Activated CD4-positive, CD25-positive, alpha-beta regulatory T cell treated with anti-CD3 and anti-CD28 coated beads, Interleukin-2, amount 50 U/mL, for 24 hours (primary cell): Measurements from ENCODE around the gene ANKRD10.

Experiments
- ATAC-seq, 2 donors: fragments of 150-1000 bp; cut with Tn5 transposase; one replicate each; pipeline ENCODE4 v1.10.0; 2021; ENCODE audit warnings: mild to moderate bottlenecking in 1 of 2, moderate library complexity in 1 of 2

Gene ANKRD10

DNA sequence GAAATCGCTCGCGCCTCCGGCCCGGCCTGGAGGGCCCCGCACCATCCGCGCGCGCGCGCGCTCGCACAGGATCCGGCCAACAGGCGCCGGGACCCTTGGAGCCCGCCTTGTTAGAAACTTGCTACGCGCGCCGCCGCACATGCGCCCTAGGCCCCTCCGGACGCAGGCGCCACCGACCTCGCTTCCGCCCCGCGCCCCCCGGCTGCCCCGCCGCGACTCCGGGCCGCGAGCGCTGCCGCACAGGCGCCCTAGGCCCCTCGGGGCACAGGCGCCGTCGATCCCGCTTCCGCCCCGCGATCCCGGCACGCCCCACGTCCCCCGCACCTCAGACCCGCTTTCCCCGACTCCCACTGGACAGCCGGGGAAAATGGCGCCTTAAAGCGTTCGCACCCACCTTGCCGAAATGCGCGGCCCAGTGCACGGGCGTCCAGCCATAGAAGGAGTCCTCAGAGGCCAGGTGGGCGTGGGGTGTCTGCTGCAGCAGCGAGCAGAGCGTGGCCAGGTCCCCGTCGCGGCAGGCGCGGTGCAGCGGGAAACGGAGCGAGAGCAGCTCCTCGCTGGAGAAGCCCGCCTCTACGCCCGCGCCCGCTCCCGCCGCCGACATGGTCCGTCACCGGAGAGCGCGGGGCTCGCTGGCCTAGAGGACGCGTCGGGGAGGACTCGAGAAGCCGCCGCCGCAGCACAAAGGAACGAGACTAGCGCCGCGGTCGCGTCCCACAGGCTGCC lies 375 bp downstream of the ANKRD10 start:
- peak; percentile 22 to 33 for ATAC-seq

- ATAC-seq = no peak
Observed at GRCh38 chr13:110914081-110914330, 863 bp downstream of the ANKRD10 start.

DNA sequence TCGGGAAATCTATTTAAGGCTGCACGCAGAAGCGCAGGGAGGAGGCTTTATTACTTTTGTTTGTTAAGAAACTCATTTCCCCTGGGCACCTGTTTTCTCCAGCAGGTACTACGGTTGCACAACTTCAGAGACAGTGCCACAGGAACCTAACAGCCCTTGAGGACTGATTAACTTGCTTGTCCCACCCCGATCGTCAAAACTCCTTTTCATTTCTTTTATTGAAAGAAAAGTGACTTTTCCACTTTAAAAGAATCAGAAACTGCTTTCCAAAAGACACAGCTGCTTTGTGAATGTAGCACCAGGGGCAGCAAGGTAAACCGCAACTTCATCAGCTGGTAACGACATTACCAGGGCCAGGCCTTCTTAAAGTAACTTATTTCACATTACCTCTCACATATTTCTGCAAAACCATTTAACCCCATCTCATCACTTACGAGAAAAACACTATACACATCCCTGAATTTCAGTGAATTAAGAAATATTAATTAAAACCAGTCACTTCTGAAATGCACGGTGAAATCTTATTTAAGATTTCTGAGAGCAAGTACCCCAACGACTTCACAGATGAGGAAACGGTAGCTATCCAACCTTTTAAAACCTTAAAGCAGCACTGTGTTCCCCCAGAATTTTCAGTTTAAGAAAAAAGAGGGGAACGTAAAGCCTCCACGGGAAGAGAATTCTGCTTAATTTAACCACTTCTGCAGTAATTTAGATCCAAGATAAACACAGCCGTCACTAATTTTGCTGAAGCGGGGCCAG lies 1.4 kb downstream of the ANKRD10 start:
- no peak for ATAC-seq

DNA sequence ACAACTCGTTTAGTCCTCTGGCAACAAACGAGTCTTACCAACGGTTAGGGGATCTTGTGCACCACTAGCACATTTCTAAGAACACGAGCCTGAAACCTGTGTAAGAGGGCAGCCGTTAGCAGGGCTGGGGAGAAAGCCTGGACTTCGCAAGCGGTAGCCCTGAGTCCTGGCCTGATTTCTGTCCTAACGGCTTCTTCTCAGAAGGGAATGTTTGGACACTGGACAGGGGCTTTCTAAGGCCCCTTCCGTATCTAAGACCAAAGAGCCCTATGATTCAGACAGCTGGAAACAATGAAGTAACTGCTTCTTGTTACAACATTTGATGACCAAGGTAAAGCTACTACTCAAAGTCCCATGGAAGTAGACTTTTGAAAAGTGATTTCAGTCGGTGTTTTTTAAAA lies 2.2 kb downstream of the ANKRD10 start:
- ATAC-seq = no peak

DNA sequence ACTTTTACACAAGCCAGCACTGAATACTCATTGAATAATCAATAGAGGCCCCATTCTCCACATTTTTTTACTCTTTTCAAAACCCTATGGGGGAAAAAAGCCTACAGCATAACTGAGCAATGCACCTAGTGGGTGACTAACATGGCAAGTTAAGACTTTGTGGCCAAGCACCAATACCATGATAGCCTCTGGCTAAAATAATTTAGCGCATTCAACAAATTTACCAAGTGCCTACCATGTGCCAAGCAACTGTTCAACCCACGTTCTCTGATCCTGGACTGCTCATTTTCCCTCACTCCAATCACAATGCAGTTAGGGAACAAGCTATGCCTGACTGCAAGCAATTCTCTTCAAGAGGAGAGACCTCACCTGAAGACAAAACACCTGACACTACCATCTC lies 3.0 kb downstream of the ANKRD10 start:
- ATAC-seq = no peak

DNA sequence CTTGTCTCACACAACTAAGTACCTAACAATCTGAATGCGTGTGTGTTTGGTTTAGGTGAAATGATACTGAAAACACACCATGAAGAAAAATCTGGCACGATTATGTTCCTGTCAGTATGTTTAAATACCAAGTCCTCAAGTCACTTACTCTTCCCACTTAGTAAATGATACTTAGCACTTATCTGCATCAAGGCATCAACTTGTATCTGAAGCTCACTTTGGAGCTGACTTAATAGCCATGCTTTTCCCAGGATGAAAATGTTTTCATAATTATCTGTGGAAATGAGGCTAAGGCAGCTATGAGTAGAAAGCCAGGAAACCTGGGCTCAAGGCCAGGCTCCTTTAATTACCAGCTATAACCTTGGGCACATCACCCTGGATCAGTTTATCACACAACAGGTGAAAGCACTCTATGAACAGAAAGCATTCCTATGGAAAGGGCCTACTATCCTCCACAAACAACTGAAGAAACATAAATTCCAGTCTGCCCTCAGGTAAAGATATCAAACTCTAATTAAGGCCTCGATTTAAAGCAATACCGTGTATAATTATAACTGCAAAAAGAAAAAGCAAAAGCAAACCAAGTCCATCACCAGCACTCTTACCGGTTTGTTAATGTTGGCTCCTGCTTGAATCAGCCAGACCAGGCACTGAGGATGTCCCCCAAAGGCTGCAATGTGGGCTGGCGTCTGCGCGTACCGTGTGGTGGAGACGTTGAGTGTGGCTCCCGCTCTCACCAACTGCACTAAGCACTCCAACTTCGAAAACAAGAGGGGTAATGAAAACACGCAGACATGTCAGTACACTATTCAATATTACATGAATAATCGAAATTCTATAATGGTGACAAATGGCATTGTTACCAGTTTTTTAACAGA lies 4.6 kb downstream of the ANKRD10 start:
- ATAC-seq = no peak

DNA sequence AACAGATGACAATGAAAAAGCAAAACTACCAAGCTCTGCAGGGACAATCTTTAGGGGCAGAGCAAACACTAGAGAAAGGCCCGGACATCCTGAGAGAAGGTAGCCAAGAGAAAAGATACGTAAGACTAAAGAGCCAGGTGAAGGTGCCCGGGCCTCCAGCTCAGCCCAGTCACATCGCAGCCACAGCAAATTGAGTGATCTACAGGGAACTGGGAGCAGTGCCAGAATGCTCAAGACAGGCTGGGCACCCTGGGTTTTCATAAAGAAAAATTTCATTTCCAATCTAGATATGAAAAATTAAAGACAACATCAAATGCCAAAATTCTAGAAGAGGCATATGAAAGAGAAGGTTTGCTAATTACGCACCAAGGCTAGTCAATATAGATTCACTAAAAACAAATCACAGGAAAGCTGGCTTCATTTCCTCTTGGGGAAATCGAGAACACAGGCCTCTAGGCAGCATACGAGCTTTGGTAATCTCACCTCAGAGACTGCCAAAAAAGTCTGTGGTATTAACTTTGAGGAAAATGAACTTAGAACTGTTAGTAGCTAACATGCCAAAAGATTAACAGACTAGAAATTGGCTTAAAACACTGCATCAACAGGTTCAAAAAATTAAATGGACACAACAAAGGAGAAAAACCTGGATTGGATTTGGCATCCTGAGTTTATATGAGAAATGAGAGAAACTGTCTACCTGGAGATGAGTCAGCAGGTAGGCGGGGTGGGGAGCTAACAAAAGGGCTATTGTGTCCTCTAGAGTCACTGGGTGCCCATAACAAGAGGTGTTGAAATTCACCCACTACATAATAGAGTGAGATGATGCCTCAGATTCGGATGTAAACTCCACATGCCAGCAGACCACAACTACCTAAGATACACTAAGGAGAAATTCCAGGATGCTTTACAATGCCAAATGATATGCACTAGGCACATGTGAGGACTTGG lies 6.6 kb downstream of the ANKRD10 start:
- peak in 1 of 2 donors; percentile 53 for ATAC-seq

DNA sequence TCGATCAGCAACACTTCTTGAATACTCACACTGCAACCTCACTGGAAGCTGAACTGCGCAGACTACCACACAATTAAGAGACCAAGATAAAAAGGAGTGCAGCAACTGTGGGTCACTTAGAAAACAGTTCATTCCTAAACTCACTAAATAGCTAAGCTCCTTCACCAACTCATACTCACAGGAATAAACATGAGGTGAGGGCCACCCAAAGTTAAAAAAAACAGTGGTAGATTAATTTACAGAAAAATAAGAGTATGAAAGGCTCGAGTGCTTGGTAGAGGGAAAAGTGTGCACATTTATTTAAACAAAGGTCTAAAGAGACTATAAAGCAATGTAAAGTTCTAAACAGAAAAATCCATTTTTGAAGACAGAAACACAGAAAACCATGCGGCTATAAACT lies 7.6 kb downstream of the ANKRD10 start:
- no peak for ATAC-seq

DNA sequence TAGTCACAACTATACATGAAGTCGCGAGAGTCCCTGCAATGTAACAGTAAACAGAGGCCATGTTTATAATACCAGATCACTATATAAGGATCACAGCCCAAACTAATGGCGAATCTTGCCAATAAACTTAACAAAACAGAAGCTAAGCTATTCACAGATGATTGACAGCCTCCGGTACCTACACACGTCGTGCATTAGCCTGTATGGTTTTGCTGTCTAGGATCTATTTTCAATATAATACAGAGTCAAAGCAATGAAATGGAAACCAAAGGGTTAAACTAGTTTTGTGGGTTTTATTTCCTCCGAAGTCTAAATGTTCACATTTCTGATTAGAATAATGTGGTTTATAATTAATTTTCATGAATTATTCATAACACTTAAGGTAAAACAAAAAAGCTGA lies 10.1 kb downstream of the ANKRD10 start:
- ATAC-seq = no peak

DNA sequence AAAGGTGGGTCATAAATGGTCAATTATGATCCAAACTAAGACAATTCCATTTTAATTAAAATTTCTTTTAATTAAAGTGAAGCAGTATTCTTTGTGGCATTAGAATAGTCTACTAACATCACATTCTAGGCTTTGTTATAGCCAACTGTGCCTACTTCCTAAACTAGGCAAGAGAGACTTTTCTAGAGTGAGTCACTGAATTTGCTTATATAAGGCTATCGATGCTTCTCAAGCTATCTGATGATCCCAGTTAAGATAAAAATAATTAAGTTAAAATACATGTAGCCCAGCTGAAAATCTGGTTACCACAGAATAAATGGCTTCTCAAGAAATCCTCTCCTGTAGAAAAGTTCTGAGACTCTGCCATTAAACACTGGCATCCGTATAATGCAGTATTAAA lies 12.5 kb downstream of the ANKRD10 start:
- no peak for ATAC-seq

- ATAC-seq = no peak
Observed at GRCh38 chr13:110897521-110897920, 17.3 kb downstream of the ANKRD10 start.

GRCh38 chr13:110897014-110897413 lies 17.9 kb downstream of the ANKRD10 start:
- peak; percentile 38 to 48 for ATAC-seq

DNA sequence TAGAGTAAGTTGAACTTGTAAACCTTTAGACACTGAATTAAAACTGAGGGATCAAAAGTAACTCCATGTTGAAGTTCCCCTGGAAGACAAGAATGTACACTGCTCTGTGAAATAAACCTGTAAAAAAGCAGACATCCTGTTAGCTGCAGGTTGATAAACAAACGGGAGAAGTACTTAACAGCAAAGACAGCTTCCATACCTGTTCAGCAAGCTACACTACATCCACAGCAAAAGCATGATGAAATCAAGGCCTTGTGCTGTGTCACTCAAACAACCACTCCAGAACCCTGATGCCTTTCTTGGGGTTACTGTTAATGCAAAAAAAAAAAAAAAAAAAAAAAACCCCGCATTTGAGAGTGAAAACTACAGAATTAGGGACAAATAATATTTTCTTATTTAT lies 20.8 kb downstream of the ANKRD10 start:
- ATAC-seq = no peak

GRCh38 chr13:110893571-110893970 lies 21.3 kb downstream of the ANKRD10 start:
- ATAC-seq = no peak

DNA sequence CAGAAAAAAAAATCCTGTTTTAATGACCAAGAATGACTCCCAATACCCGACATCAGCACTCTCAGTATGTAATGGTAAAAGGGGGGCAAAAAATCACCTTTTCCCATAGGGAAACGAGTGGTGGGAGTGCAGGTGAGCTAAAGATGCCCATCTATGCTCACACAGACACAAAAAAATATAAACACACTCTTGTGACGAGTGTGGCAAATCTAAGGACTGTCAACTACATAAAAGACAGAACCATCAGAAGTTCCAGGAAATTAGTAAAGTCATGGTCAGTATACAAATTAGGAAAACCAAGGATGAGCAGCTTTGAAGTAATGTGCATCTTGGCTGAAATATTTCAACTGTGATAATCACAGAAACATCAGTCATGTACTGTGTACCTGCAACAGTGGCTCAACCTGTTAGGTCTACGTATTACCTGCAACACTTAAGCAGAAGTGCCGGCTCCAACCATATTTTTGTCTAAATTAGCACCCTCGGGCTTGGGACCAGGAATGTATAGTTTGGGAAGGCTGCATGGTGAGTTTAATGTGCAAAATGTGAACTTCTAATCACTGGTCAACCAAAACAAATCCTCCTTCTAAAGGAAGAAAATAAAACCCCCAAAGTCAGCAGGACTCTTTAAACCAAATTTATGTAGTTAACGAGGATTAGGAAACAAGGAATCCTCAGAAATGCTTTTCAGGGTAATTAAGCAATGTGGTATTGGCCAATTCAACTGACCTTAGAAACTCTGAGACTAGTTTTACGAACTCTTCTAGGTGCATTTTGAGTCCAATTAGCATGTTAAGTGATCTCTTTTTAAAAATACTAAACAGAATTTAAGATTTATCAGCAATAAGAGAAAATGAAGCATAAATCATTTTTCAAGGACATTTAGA lies 24.3 kb downstream of the ANKRD10 start:
- no peak for ATAC-seq

DNA sequence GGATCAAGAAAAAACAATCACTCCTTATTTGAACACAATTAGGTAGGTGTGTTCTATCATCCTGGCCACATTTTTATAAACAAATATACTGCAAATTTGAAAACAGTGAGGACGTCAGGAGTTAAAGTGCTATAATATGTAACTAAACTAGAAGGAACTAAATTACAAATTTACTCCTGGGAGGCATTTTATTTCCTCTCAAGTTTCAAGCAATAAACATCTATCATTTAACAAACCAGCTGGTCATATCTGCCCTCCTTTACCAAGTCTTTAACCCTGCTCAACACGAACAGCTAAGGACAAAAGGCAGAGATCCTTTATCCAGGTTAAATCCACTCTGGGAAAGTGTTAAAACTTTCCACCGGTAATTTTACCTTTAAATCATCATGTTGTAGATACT lies 26.5 kb downstream of the ANKRD10 start:
- ATAC-seq = no peak

- ATAC-seq = peak; percentile 37 to 49
Observed at GRCh38 chr13:110887597-110888333, 27.1 kb downstream of the ANKRD10 start.

DNA sequence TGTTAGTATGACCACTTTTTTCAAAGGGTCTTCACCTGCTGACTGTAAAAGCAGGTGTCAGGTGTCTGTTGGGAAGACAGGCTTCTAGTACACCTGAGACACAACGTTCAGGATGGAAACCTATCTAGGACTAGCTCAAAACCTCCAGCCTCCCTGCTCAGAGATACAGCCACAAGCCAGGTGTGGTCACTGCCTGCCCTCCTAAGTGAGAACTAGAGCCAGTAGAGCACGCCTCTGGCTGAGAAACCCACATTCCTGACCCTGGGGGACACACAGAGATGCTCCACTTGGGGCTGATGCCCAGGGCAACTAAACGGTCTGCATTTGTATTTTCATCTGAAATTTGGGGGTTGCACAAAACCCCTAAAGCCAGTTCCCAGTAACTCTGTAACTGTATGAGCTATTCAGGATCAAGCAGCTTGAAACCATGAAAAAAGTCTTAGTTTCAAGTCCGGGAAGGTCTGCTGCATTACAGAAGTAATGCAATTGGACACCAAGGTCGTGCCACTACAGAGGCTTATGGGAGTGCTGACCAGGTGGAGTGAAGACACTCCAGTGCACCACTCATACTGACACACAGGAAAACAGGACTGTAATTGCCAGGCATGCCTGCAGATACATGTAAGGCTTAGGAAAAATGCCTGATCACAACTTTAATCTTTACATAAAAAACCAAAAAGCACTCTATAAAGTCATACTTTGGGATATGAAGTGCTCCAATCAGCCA lies 27.8 kb downstream of the ANKRD10 start:
- no peak for ATAC-seq

- ATAC-seq = no peak
Observed at GRCh38 chr13:110885966-110886869, 28.7 kb downstream of the ANKRD10 start.
